Tongue (tissue), 2 donors: Measurements from ENCODE around the gene LGALS16. TPM values are rescaled to one million over a fixed set of nuclear protein-coding genes. Genes with fewer than 3 reads are reported as not detected.

Experiments used
- small RNA-seq: library from RNA; depleted of rRNA; stranded (forward); fragments of <200 nt; gene quantifications from one replicate; pipeline ENCODE3, GENCODE V24; 2014; ENCODE audit warnings: low replicate concordance
- total RNA-seq: library from RNA; depleted of rRNA; stranded (reverse); fragments of >200 nt; gene quantifications from one replicate; pipeline ENCODE4 v1.2.3, GENCODE V29; 2014

The LGALS16 gene
- total RNA-seq, 1 donor from 2014 or later, result not detected

Small RNA genes within 50 kb of the gene (small RNA-seq; reads per million reads assigned to genes)
- not detected for gene AC005176.2
- not detected for gene RPS29P27
- gene RPS29P30, result not detected

Other genes with a start within 250 kb of the LGALS16 start
- gene ZFP36, start 249.1 kb upstream of the LGALS16 start, total RNA-seq, result 24.5 TPM
- 20.9 TPM for gene PLEKHG2, start 243.2 kb upstream of the LGALS16 start, total RNA-seq
- gene RPS16, start 220.0 kb upstream of the LGALS16 start, total RNA-seq, result 106 TPM
- 62.2 TPM for gene SUPT5H, start 210.3 kb upstream of the LGALS16 start, total RNA-seq
- 27.1 TPM for gene TIMM50, start 175.1 kb upstream of the LGALS16 start, total RNA-seq
- not detected for gene DLL3, start 157.0 kb upstream of the LGALS16 start, total RNA-seq
- gene SELENOV, start 140.8 kb upstream of the LGALS16 start, total RNA-seq, result not detected
- 5.0 TPM for gene EID2B, start 123.1 kb upstream of the LGALS16 start, total RNA-seq
- gene EID2, start 115.8 kb upstream of the LGALS16 start, total RNA-seq, result 15.0 TPM
- gene LGALS13, start 53.4 kb upstream of the LGALS16 start, total RNA-seq, result not detected
- gene LGALS14, start 48.6 kb downstream of the LGALS16 start, total RNA-seq, result not detected
- gene CLC, start 82.1 kb downstream of the LGALS16 start, total RNA-seq, result not detected
- gene LEUTX, start 122.9 kb downstream of the LGALS16 start, total RNA-seq, result not detected
- gene DYRK1B, start 178.2 kb downstream of the LGALS16 start, total RNA-seq, result 45.6 TPM
- 194 TPM for gene FBL, start 190.5 kb downstream of the LGALS16 start, total RNA-seq